ENCODE data around the gene ZC3H12D. TPM values are rescaled to one million over a fixed set of nuclear protein-coding genes. Genes with fewer than 3 reads are reported as not detected.

The ZC3H12D gene
- polyA plus RNA-seq, 3 donors: 0.24 to 1.1 (median 0.30) TPM

GRCh38 chr6:149397384-149397783, 87.4 kb downstream of the ZC3H12D start:
- 76 to 99% (median 96%) methylated on average over 6 of the region's 6 CpGs for WGBS, 3 donors
- H3K27ac ChIP-seq (ENCODE audit: low read depth, low read length): no peak overlapping the region

Other genes with a start within 250 kb of the ZC3H12D start
- gene TAB2, start 167.3 kb downstream of the ZC3H12D start, polyA plus RNA-seq: 10 to 100 TPM; 11.9 to 33.1 (median 21.0) TPM
- not detected for gene SUMO4, start 84.8 kb downstream of the ZC3H12D start, polyA plus RNA-seq
- gene PPIL4, start 61.0 kb upstream of the ZC3H12D start, polyA plus RNA-seq: 10 to 100 TPM in 2 of 3 donors, 1 to 10 TPM in 1; 6.7 to 28.6 (median 13.6) TPM
- 10 to 100 TPM; 22.1 to 49.6 (median 40.2) TPM for gene GINM1, start 81.4 kb upstream of the ZC3H12D start, polyA plus RNA-seq
- gene KATNA1, start 163.7 kb upstream of the ZC3H12D start, polyA plus RNA-seq: 10 to 100 TPM in 2 of 3 donors, 1 to 10 TPM in 1; 6.5 to 16.9 (median 10.9) TPM
- 1 to 10 TPM; 3.1 to 7.0 (median 6.3) TPM for gene LATS1, start 233.1 kb upstream of the ZC3H12D start, polyA plus RNA-seq